H1 (cell line): ENCODE data around the gene IL1RAPL1. TPM values are rescaled to one million over a fixed set of nuclear protein-coding genes. Genes with fewer than 3 reads are reported as not detected.

Experiments used
- CEBPB ChIP-seq: IDR thresholded peaks from 2 replicates; pipeline ENCODE4 v1.6.1; 2012; ENCODE audit warnings: low read depth, low read length
- CHD2 ChIP-seq: IDR thresholded peaks from 2 replicates; pipeline ENCODE4 v1.6.1; 2012; ENCODE audit warnings: low read length, improper control_type of control experiment
- PHF8 ChIP-seq: fragments of 200-600 bp; sonication (generic); conservative IDR thresholded peaks from 2 replicates; pipeline ENCODE4 v1.7.1; 2012; ENCODE audit warnings: low read depth, mild to moderate bottlenecking, inconsistent platforms, low read length, moderate library complexity
- POU5F1 ChIP-seq: IDR thresholded peaks from 2 replicates; pipeline ENCODE4 v1.6.1; 2011; ENCODE audit warnings: low read depth, mild to moderate bottlenecking, low read length, moderate library complexity
- RBBP5 ChIP-seq: IDR thresholded peaks from 2 replicates; pipeline ENCODE4 v1.7.1; 2012; ENCODE audit warnings: low read depth, mild to moderate bottlenecking, inconsistent platforms, low read length, moderate library complexity, borderline replicate concordance
- RFX5 ChIP-seq: IDR thresholded peaks from 2 replicates; pipeline ENCODE4 v1.6.1; 2011; ENCODE audit warnings: low read depth, low read length, improper control_type of control experiment, borderline replicate concordance
- SP1 ChIP-seq: IDR thresholded peaks from 2 replicates; pipeline ENCODE4 v1.6.1; 2011; ENCODE audit warnings: low read depth, low read length
- SUZ12 ChIP-seq: fragments of 200-600 bp; sonication (generic); IDR thresholded peaks from 2 replicates; pipeline ENCODE4 v1.6.1; 2012; ENCODE audit warnings: mild to moderate bottlenecking, inconsistent platforms, low read length, moderate library complexity, mixed read lengths
- TAF1 ChIP-seq: IDR thresholded peaks from 2 replicates; pipeline ENCODE4 v1.6.1; 2011; ENCODE audit warnings: mild to moderate bottlenecking, low read depth, low read length
- polyA plus RNA-seq, 7 experiments: library from polyadenylated mRNA; depleted of rRNA in 3 of 7; stranded (reverse) in 5 of 7; unstranded in 2 of 7; fragments of >200 nt in 5 of 7; fragments of 200-250 nt in 2 of 7; gene quantifications; 1 replicate in 5 of 7; 2 replicates in 1 of 7; 4 replicates in 1 of 7; pipeline versions ENCODE4 v1.2.1 to v1.2.3, GENCODE V29; 2011 to 2013; ENCODE audit warnings: missing spikeins in 2 of 7, mixed read lengths in 2 of 7
- total RNA-seq: library from RNA; stranded (reverse); fragmentation: NEBNext Ultra II Directional; extraction: Animal tissue kit (Norgen Biotek cat#: 25700); gene quantifications from 2 replicates; pipeline ENCODE4 v1.2.1, GENCODE V29; 2021
- TF ChIP-seq, protein P1 (sequence below): fragments of 300-600 bp; sonication (generic); IDR thresholded peaks from 2 replicates; pipeline ENCODE4 v1.7.1; 2012; ENCODE audit warnings: low read length, moderate library complexity, mild to moderate bottlenecking, inconsistent platforms; ENCODE audit not compliant: insufficient replicate concordance

Gene IL1RAPL1
- total and polyA plus RNA-seq, 2 of the 8 experiments (the other 6 are each of a cell fraction or from before 2014, with no cell fraction given): 0.11 to 0.35 TPM

DNA sequence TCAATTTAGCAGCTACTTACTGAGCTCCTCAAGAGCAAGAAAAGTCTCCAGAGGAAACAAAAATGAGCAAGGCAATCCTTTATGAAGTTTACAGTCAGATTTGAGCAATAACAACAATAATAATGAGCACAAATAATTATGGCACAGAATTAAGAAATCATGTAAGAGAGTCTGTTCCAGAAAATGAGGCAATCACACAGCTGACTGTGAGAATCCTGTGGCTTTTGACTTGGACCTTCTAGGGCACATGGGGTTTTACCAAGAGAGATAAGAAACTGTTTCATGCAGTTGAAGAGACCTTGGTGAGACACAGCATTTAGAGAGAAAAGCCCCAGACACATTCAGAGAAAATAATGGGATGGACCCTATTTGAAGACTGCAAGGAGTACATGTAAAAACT, 1265.5 kb downstream of the IL1RAPL1 start (continued):
- TF ChIP-seq, protein P1, sequence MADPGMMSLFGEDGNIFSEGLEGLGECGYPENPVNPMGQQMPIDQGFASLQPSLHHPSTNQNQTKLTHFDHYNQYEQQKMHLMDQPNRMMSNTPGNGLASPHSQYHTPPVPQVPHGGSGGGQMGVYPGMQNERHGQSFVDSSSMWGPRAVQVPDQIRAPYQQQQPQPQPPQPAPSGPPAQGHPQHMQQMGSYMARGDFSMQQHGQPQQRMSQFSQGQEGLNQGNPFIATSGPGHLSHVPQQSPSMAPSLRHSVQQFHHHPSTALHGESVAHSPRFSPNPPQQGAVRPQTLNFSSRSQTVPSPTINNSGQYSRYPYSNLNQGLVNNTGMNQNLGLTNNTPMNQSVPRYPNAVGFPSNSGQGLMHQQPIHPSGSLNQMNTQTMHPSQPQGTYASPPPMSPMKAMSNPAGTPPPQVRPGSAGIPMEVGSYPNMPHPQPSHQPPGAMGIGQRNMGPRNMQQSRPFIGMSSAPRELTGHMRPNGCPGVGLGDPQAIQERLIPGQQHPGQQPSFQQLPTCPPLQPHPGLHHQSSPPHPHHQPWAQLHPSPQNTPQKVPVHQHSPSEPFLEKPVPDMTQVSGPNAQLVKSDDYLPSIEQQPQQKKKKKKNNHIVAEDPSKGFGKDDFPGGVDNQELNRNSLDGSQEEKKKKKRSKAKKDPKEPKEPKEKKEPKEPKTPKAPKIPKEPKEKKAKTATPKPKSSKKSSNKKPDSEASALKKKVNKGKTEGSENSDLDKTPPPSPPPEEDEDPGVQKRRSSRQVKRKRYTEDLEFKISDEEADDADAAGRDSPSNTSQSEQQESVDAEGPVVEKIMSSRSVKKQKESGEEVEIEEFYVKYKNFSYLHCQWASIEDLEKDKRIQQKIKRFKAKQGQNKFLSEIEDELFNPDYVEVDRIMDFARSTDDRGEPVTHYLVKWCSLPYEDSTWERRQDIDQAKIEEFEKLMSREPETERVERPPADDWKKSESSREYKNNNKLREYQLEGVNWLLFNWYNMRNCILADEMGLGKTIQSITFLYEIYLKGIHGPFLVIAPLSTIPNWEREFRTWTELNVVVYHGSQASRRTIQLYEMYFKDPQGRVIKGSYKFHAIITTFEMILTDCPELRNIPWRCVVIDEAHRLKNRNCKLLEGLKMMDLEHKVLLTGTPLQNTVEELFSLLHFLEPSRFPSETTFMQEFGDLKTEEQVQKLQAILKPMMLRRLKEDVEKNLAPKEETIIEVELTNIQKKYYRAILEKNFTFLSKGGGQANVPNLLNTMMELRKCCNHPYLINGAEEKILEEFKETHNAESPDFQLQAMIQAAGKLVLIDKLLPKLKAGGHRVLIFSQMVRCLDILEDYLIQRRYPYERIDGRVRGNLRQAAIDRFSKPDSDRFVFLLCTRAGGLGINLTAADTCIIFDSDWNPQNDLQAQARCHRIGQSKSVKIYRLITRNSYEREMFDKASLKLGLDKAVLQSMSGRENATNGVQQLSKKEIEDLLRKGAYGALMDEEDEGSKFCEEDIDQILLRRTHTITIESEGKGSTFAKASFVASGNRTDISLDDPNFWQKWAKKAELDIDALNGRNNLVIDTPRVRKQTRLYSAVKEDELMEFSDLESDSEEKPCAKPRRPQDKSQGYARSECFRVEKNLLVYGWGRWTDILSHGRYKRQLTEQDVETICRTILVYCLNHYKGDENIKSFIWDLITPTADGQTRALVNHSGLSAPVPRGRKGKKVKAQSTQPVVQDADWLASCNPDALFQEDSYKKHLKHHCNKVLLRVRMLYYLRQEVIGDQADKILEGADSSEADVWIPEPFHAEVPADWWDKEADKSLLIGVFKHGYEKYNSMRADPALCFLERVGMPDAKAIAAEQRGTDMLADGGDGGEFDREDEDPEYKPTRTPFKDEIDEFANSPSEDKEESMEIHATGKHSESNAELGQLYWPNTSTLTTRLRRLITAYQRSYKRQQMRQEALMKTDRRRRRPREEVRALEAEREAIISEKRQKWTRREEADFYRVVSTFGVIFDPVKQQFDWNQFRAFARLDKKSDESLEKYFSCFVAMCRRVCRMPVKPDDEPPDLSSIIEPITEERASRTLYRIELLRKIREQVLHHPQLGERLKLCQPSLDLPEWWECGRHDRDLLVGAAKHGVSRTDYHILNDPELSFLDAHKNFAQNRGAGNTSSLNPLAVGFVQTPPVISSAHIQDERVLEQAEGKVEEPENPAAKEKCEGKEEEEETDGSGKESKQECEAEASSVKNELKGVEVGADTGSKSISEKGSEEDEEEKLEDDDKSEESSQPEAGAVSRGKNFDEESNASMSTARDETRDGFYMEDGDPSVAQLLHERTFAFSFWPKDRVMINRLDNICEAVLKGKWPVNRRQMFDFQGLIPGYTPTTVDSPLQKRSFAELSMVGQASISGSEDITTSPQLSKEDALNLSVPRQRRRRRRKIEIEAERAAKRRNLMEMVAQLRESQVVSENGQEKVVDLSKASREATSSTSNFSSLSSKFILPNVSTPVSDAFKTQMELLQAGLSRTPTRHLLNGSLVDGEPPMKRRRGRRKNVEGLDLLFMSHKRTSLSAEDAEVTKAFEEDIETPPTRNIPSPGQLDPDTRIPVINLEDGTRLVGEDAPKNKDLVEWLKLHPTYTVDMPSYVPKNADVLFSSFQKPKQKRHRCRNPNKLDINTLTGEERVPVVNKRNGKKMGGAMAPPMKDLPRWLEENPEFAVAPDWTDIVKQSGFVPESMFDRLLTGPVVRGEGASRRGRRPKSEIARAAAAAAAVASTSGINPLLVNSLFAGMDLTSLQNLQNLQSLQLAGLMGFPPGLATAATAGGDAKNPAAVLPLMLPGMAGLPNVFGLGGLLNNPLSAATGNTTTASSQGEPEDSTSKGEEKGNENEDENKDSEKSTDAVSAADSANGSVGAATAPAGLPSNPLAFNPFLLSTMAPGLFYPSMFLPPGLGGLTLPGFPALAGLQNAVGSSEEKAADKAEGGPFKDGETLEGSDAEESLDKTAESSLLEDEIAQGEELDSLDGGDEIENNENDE: no peak
- TF ChIP-seq SP1: no peak
- no peak for TF ChIP-seq POU5F1
- no peak for TF ChIP-seq PHF8
- TF ChIP-seq SUZ12: no peak
- TF ChIP-seq RFX5: no peak
- TF ChIP-seq TAF1: no peak
- no peak for TF ChIP-seq RBBP5
- no peak for TF ChIP-seq CHD2
- TF ChIP-seq CEBPB: no peak
- TF ChIP-seq, all 59 proteins: peak for 0
